Hepatocyte (in vitro differentiated cells): ENCODE measurements around the gene KIF17. TPM values are rescaled to one million over a fixed set of nuclear protein-coding genes. Genes with fewer than 3 reads are reported as not detected.

Experiments used
- DNase-seq: peaks from one replicate; pipeline ENCODE4 v3.0.0-alpha.2; 2016; ENCODE audit warnings: low spot score
- H2AFZ ChIP-seq: fragments of 200-600 bp; sonication (generic); 2 replicates; pipeline ENCODE4 v1.6.0; 2016; ENCODE audit warnings: antibody characterized with exemption, mild to moderate bottlenecking
- H3K27ac ChIP-seq: fragments of 200-600 bp; sonication (generic); 2 replicates; pipeline ENCODE4 v1.5.1; 2016; ENCODE audit warnings: mild to moderate bottlenecking
- H3K27me3 ChIP-seq: fragments of 200-600 bp; sonication (generic); 2 replicates; pipeline ENCODE4 v1.6.1; 2016
- H3K36me3 ChIP-seq: fragments of 200-600 bp; sonication (generic); replicated peaks from 2 replicates; pipeline ENCODE4 v1.5.1; 2016; ENCODE audit warnings: low read depth; ENCODE audit not compliant: insufficient read depth
- H3K4me1 ChIP-seq: fragments of 200-600 bp; sonication (generic); 2 replicates; pipeline ENCODE4 v1.5.1; 2016; ENCODE audit warnings: mild to moderate bottlenecking, moderate library complexity; ENCODE audit not compliant: insufficient read depth
- H3K4me2 ChIP-seq: fragments of 200-600 bp; sonication (generic); 2 replicates; pipeline ENCODE4 v1.6.0; 2016
- H3K4me3 ChIP-seq: fragments of 200-600 bp; sonication (generic); 2 replicates; pipeline ENCODE4 v1.5.1; 2016; ENCODE audit warnings: mild to moderate bottlenecking
- H3K79me2 ChIP-seq: fragments of 200-600 bp; sonication (generic); 2 replicates; pipeline ENCODE4 v1.6.0; 2017; ENCODE audit warnings: mild to moderate bottlenecking
- H3K9me2 ChIP-seq: fragments of 200-600 bp; sonication (generic); replicated peaks from 2 replicates; pipeline ENCODE4 v1.6.0; 2017; ENCODE audit warnings: mild to moderate bottlenecking; ENCODE audit not compliant: insufficient read depth
- H3K9me3 ChIP-seq: fragments of 200-600 bp; sonication (generic); 2 replicates; pipeline ENCODE4 v1.5.1; 2016; ENCODE audit warnings: low read depth, mild to moderate bottlenecking
- H4K20me1 ChIP-seq: fragments of 200-600 bp; sonication (generic); 2 replicates; pipeline ENCODE4 v1.6.0; 2016; ENCODE audit warnings: mild to moderate bottlenecking; ENCODE audit not compliant: insufficient read depth, poor library complexity, severe bottlenecking
- EZH2 ChIP-seq: fragments of 200-600 bp; sonication (generic); IDR thresholded peaks from 2 replicates; pipeline ENCODE4 v1.6.1; 2016; ENCODE audit warnings: antibody characterized with exemption, mild to moderate bottlenecking, borderline replicate concordance
- EZH2phosphoT487 ChIP-seq: fragments of 200-600 bp; sonication (generic); IDR thresholded peaks from one replicate; pipeline ENCODE4 v1.6.1; 2018; ENCODE audit warnings: antibody characterized with exemption, mild to moderate bottlenecking, low read depth, moderate library complexity; ENCODE audit not compliant: unreplicated experiment, severe bottlenecking
- WGBS: methylation state at CpG from one replicate; pipeline ENCODE4 v1.1.6; 2016; ENCODE audit warnings: low lambda C conversion rate; ENCODE audit errors: missing lambda C conversion rate; 5-methylcytosine and 5-hydroxymethylcytosine counted together
- polyA plus RNA-seq: library from polyadenylated mRNA; unstranded; fragments of >200 nt; fragmentation: Nextera tagmentation; extraction: Ambion mirVana; gene quantifications from 2 replicates; pipeline ENCODE4 v1.2.1, GENCODE V29; 2016
- total RNA-seq: library from RNA; depleted of rRNA; stranded (reverse); fragments of >200 nt; gene quantifications from 2 replicates; pipeline ENCODE4 v1.2.3, GENCODE V29; 2014
- TF ChIP-seq, protein P1 (sequence below): fragments of 200-600 bp; sonication (generic); IDR thresholded peaks from 2 replicates; pipeline ENCODE4 v1.5.1; 2016; ENCODE audit warnings: antibody characterized with exemption, mild to moderate bottlenecking; ENCODE audit not compliant: poor library complexity

The KIF17 gene
- total and polyA plus RNA-seq, 2 experiments from 2014 or later, result 0.23 to 0.28 TPM

DNA sequence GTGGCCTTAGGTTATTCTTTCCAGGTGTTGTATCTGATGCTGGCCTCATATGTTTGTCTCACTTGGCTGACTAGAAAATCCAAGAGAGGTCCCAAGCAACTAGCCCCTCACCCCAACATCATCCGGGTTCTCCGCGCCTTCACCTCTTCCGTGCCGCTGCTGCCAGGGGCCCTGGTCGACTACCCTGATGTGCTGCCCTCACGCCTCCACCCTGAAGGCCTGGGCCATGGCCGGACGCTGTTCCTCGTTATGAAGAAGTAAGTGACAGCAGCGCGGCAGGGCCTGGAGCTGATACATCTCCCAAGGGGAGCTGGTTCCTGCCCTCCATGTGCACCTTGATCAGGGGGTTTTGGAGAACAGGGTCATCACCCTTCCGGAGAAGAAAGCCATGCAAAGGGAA, 73.4 kb downstream of the KIF17 start:
- Histone ChIP-seq H4K20me1 (no peaks in the 10 kb centered on the region), H3K79me2 (no peaks in the 10 kb centered on the region), H3K36me3 (no peaks in the 10 kb centered on the region), H3K4me3 (no peak overlapping the region), H3K4me2 (no peak overlapping the region), H3K9me3 (no peaks in the 10 kb centered on the region), H3K9me2 (no peaks in the 10 kb centered on the region), H3K27ac (no peak overlapping the region), H3K27me3 (no peaks in the 10 kb centered on the region), H2AFZ (no peak overlapping the region), H3K4me1 (no peaks in the 10 kb centered on the region)
- WGBS, result 99% methylated on average over 12 of the region's 13 CpGs
- TF ChIP-seq EZH2 (no peak), EZH2phosphoT487 (no peak)
- TF ChIP-seq, protein P1, sequence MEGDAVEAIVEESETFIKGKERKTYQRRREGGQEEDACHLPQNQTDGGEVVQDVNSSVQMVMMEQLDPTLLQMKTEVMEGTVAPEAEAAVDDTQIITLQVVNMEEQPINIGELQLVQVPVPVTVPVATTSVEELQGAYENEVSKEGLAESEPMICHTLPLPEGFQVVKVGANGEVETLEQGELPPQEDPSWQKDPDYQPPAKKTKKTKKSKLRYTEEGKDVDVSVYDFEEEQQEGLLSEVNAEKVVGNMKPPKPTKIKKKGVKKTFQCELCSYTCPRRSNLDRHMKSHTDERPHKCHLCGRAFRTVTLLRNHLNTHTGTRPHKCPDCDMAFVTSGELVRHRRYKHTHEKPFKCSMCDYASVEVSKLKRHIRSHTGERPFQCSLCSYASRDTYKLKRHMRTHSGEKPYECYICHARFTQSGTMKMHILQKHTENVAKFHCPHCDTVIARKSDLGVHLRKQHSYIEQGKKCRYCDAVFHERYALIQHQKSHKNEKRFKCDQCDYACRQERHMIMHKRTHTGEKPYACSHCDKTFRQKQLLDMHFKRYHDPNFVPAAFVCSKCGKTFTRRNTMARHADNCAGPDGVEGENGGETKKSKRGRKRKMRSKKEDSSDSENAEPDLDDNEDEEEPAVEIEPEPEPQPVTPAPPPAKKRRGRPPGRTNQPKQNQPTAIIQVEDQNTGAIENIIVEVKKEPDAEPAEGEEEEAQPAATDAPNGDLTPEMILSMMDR, result no peak
- DNase-seq, result no peak

DNA sequence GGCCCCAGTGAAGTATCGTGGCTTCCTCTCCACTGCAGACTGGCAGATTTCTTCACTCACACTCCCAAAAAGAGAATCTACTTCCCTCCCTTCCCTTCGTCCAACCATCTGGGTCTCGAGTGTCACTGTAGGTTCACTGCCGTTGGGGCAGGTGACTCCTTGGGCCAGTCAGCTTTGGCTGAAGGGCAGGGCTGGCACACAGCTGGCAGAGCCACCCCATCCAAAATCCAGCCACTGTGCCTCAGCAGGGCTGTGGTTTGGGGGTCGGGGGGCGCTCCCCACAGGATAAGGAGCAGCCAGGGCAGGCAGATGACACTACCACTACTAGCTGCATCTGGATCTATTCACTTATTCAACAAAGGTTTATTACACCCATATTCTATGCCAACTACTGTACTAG, 74.7 kb downstream of the KIF17 start:
- Histone ChIP-seq H3K27ac (no peak overlapping the region), H3K9me3 (no peaks in the 10 kb centered on the region), H3K36me3 (no peaks in the 10 kb centered on the region), H3K9me2 (no peaks in the 10 kb centered on the region), H4K20me1 (no peaks in the 10 kb centered on the region), H3K4me1 (no peaks in the 10 kb centered on the region), H2AFZ (no peak overlapping the region), H3K27me3 (no peaks in the 10 kb centered on the region), H3K4me2 (no peak overlapping the region), H3K79me2 (no peaks in the 10 kb centered on the region), H3K4me3 (no peak overlapping the region)
- no peak for TF ChIP-seq EZH2phosphoT487
- TF ChIP-seq, protein P1, result no peak
- no peak for TF ChIP-seq EZH2
- WGBS, result 81% methylated on average over 6 of the region's 6 CpGs
- DNase-seq, result no peak

DNA sequence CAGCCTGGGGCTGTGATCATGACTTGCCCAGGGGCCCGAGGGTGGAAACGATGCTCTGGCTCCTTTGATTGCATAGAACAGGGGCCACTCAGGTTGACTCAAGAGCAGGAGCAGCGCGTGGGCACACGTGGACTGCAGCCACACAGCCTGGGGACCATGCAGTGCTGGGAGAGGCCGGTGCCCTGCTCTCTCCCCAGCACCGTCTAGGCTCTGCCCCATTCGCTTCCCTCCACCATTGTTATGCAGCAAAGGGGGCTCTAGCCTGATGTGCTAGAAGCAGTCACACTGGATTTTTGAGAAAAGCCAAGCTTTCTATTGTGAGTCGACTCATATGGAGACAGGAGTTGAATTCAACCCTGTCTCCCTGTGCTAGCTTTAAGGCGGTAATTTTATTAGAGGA, 75.8 kb downstream of the KIF17 start:
- no peaks in the 10 kb centered on the region for H3K9me3 ChIP-seq
- no peak overlapping the region for H3K27ac ChIP-seq
- no peak for DNase-seq
- no peaks in the 10 kb centered on the region for H3K36me3 ChIP-seq
- no peaks in the 10 kb centered on the region for H3K27me3 ChIP-seq
- no peaks in the 10 kb centered on the region for H3K4me1 ChIP-seq
- no peak overlapping the region for H3K4me3 ChIP-seq
- H3K4me2 ChIP-seq, result no peak overlapping the region
- TF ChIP-seq, protein P1, result no peak
- TF ChIP-seq EZH2phosphoT487, result no peak
- no peak for TF ChIP-seq EZH2
- H2AFZ ChIP-seq, result no peak overlapping the region
- H3K9me2 ChIP-seq, result no peaks in the 10 kb centered on the region
- no peaks in the 10 kb centered on the region for H3K79me2 ChIP-seq
- WGBS, result 83% methylated on average over 10 of the region's 10 CpGs
- H4K20me1 ChIP-seq, result no peaks in the 10 kb centered on the region

DNA sequence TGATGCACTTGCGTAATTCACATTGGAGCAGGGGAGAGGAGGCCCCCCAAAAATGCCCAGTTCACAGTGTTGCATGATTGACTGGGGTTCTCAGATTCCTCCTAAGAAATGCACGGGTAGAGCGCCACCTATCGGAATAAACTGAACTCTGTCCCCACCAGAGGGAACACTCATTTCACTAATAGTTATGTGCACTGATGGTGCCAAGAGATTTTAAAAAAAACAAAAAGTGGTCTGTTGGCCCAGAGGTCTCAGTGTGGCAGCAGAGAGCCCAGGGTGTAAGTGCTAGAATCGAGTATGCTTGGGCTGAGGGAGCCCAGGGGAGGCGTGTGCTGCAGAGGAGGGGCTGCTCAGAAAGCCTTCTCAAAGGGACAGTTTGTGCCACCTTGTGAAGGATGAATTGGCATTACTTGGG, 77.6 kb downstream of the KIF17 start:
- peak; percentile 76 for DNase-seq
- Histone ChIP-seq H3K27me3 (no peaks in the 10 kb centered on the region), H2AFZ (no peak overlapping the region), H3K27ac (no peak overlapping the region), H3K79me2 (peaks cover 5% of the 10 kb centered on the region), H3K36me3 (no peaks in the 10 kb centered on the region), H3K4me2 (no peak overlapping the region), H3K9me2 (no peaks in the 10 kb centered on the region), H4K20me1 (no peaks in the 10 kb centered on the region), H3K9me3 (no peaks in the 10 kb centered on the region), H3K4me1 (no peaks in the 10 kb centered on the region), H3K4me3 (no peak overlapping the region)
- WGBS, result 32% methylated on average over 6 of the region's 6 CpGs
- TF ChIP-seq EZH2phosphoT487, result no peak
- TF ChIP-seq, protein P1, result peak; percentile 80
